ENCODE data around the gene ZCCHC7. TPM values are rescaled to one million over a fixed set of nuclear protein-coding genes. Genes with fewer than 3 reads are reported as not detected.

Gene ZCCHC7
- total and polyA plus RNA-seq, 10 of the 15 experiments (the other 5 are each of a cell fraction or from before 2014, with no cell fraction given): 42.9 to 178 (median 53.3) TPM

DNA sequence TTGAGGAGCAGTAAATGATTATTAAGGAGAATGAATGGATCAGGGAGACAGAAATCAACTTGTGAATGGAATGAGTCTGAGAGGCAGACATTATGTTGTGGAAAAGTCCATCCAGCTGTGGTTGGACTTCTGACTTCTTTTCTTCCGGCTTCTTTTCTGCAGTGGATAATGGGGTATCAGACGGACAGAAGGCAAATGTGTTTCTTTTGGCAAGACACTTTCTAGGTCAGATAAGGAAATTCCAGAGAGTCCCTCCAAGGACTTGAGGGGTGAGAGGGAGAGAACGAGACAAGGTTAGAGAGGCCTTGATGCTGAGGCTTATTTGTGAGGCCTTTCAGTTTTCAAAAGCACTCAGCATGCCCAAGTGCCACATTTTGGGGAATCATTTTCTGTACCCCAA lies 285.0 kb downstream of the ZCCHC7 start (continued):
- TF ChIP-seq, protein P1, sequence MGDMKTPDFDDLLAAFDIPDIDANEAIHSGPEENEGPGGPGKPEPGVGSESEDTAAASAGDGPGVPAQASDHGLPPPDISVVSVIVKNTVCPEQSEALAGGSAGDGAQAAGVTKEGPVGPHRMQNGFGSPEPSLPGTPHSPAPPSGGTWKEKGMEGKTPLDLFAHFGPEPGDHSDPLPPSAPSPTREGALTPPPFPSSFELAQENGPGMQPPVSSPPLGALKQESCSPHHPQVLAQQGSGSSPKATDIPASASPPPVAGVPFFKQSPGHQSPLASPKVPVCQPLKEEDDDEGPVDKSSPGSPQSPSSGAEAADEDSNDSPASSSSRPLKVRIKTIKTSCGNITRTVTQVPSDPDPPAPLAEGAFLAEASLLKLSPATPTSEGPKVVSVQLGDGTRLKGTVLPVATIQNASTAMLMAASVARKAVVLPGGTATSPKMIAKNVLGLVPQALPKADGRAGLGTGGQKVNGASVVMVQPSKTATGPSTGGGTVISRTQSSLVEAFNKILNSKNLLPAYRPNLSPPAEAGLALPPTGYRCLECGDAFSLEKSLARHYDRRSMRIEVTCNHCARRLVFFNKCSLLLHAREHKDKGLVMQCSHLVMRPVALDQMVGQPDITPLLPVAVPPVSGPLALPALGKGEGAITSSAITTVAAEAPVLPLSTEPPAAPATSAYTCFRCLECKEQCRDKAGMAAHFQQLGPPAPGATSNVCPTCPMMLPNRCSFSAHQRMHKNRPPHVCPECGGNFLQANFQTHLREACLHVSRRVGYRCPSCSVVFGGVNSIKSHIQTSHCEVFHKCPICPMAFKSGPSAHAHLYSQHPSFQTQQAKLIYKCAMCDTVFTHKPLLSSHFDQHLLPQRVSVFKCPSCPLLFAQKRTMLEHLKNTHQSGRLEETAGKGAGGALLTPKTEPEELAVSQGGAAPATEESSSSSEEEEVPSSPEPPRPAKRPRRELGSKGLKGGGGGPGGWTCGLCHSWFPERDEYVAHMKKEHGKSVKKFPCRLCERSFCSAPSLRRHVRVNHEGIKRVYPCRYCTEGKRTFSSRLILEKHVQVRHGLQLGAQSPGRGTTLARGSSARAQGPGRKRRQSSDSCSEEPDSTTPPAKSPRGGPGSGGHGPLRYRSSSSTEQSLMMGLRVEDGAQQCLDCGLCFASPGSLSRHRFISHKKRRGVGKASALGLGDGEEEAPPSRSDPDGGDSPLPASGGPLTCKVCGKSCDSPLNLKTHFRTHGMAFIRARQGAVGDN (IDR thresholded peaks at IDR 0.05): no peak
- TF ChIP-seq GABPA (IDR thresholded peaks at IDR 0.05; ENCODE audit: low read depth): no peak
- no peak for TF ChIP-seq IKZF2 (IDR thresholded peaks at IDR 0.05)
- TF ChIP-seq SMC3 (IDR thresholded peaks at IDR 0.05; ENCODE audit: borderline replicate concordance, low read length): no peak
- TF ChIP-seq LARP7 (IDR thresholded peaks at IDR 0.05): no peak

DNA sequence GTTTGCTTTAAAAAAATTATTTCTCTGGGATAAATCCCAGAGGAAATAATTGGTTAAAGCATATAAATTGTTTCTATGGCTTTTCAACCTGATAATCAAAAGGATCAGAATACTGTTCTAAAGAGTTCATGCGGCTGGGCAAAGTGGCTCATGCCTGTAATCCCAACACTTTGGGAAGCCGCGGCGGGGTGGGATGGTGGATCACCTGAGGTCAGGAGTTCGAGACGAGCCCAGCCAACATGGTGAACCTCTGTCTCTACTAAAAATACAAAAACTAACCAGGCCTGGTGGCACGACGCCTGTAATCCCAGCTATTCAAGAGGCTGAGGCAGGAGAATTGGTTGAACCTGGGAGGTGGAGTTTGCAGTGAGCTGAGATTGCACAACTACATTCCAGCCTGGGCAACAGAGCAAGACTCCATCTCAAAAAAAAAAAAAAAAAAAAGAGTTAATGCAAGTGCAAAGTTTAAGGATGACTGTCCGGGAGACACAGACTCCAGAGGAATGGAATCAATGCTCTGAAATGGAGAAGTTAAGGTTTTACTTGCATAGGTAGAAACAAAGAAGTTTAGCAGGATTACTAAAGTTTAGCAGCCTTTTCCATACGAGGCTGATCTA lies 285.5 kb downstream of the ZCCHC7 start:
- no peak for ATAC-seq
- in situ Hi-C loops (cut with MboI): no loop called here
- H2AFZ ChIP-seq (ENCODE audit: control insufficient read depth, low read depth, low read length): no peak overlapping the region
- intact Hi-C loops (cut with micrococcal nuclease; ENCODE audit: unreplicated experiment): loop anchor here (5.0 to 10.0 kb wide), 2 partner anchors 219 to 531 kb away; no protein-coding TSS in a partner anchor
- ChIA-PET RAD21 (ENCODE audit: unreplicated experiment) (interaction anchor here (0.6 to 7.5 kb wide), 5 partner anchors 26 to 485 kb away, joined by 3 to 126 read pairs (median 4); partner anchors contain the start of gene TOMM5), CTCF (interaction anchor here (0.7 to 15.1 kb wide), 11 partner anchors 7 to 640 kb away, joined by 3 to 220 read pairs (median 17); no protein-coding TSS in a partner anchor), SMC1A (ENCODE audit: uncharacterized antibody, unreplicated experiment) (interaction anchor here (0.5 to 4.7 kb wide), 7 partner anchors 15 to 535 kb away, joined by 3 to 23 read pairs (median 8); no protein-coding TSS in a partner anchor), POLR2A (interaction anchor here (0.5 to 15.5 kb wide), 6 partner anchors 9 to 122 kb away, joined by 3 to 212 read pairs (median 6); no protein-coding TSS in a partner anchor)
- no peaks in the 10 kb centered on the region for H3K9me3 ChIP-seq (replicated peaks; ENCODE audit: control insufficient read depth, insufficient read depth, low read length)
- peak overlapping the region; percentile 57; the same call in 1 of the 2 replicates for H3K4me3 ChIP-seq
- 95% methylated on average over 10 of the region's 10 CpGs for WGBS (ENCODE audit: insufficient coverage, insufficient replicate concordance, low lambda C conversion rate, missing lambda C conversion rate)
- no peaks in the 10 kb centered on the region for H3K27me3 ChIP-seq (replicated peaks in 1 of 2; ENCODE audit: control insufficient read depth in 2 of 2, insufficient read depth in 2 of 2, low read length in 1 of 2)
- peak overlapping the region; percentile 100 for H3K27ac ChIP-seq (ENCODE audit: control insufficient read depth, insufficient read depth)
- FAIRE-seq: no peak
- peaks cover 39% of the 10 kb centered on the region for H3K79me2 ChIP-seq (ENCODE audit: control insufficient read depth, insufficient read depth, low read length)
- H3K4me2 ChIP-seq (ENCODE audit: control insufficient read depth, insufficient read depth): peak overlapping the region; percentile 92
- no peak for DNase-seq (ENCODE audit: low read depth, low spot score)
- peak overlapping the region; percentile 91 for H3K9ac ChIP-seq (ENCODE audit: control insufficient read depth, insufficient read depth, low read length)
- H3K4me1 ChIP-seq (ENCODE audit: control insufficient read depth, insufficient read depth, low read length): peaks cover 67% of the 10 kb centered on the region
- H4K20me1 ChIP-seq (ENCODE audit: control insufficient read depth, insufficient read depth): no peaks in the 10 kb centered on the region
- no TSS peak for BruUV-seq (replicated peaks)
- H3K36me3 ChIP-seq (ENCODE audit: control insufficient read depth in 2 of 2, insufficient read depth in 2 of 2, low read length in 1 of 2): no peaks in the 10 kb centered on the region
- TF ChIP-seq CEBPB (IDR thresholded peaks at IDR 0.05; ENCODE audit: borderline replicate concordance in 1 of 2, low read depth in 2 of 2, low read length in 2 of 2) (no peak), SUZ12 (IDR thresholded peaks at IDR 0.05; ENCODE audit: unreplicated experiment) (no peak), KAT2A (conservative IDR thresholded peaks at IDR 0.05; ENCODE audit: control insufficient read depth, low read depth, low read length) (no peak), CHD2 (IDR thresholded peaks at IDR 0.05; ENCODE audit: borderline replicate concordance, low read depth, low read length) (no peak), IRF4 (IDR thresholded peaks at IDR 0.05; ENCODE audit: low read depth, low read length) (no peak), EED (IDR thresholded peaks at IDR 0.05; ENCODE audit: low read depth) (no peak), KDM1A (IDR thresholded peaks at IDR 0.05; ENCODE audit: borderline replicate concordance) (no peak), POU2F2 (IDR thresholded peaks at IDR 0.05; ENCODE audit: borderline replicate concordance, low read depth, low read length) (no peak), YBX1 (IDR thresholded peaks at IDR 0.05) (no peak)
- TF ChIP-seq, protein P2, sequence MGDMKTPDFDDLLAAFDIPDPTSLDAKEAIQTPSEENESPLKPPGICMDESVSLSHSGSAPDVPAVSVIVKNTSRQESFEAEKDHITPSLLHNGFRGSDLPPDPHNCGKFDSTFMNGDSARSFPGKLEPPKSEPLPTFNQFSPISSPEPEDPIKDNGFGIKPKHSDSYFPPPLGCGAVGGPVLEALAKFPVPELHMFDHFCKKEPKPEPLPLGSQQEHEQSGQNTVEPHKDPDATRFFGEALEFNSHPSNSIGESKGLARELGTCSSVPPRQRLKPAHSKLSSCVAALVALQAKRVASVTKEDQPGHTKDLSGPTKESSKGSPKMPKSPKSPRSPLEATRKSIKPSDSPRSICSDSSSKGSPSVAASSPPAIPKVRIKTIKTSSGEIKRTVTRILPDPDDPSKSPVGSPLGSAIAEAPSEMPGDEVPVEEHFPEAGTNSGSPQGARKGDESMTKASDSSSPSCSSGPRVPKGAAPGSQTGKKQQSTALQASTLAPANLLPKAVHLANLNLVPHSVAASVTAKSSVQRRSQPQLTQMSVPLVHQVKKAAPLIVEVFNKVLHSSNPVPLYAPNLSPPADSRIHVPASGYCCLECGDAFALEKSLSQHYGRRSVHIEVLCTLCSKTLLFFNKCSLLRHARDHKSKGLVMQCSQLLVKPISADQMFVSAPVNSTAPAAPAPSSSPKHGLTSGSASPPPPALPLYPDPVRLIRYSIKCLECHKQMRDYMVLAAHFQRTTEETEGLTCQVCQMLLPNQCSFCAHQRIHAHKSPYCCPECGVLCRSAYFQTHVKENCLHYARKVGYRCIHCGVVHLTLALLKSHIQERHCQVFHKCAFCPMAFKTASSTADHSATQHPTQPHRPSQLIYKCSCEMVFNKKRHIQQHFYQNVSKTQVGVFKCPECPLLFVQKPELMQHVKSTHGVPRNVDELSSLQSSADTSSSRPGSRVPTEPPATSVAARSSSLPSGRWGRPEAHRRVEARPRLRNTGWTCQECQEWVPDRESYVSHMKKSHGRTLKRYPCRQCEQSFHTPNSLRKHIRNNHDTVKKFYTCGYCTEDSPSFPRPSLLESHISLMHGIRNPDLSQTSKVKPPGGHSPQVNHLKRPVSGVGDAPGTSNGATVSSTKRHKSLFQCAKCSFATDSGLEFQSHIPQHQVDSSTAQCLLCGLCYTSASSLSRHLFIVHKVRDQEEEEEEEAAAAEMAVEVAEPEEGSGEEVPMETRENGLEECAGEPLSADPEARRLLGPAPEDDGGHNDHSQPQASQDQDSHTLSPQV (IDR thresholded peaks at IDR 0.05): no peak

All from GM12878 (cell line).